HL-60/S4 (cell line): ENCODE results near the gene POLR3GL.
"Not testable (repeated sequence)": the region's sequence is repeated elsewhere in the genome, so short reads cannot be mapped to it uniquely, and the experiment has no call there.

Experiments used
- in situ Hi-C: fragments of 300-500 bp; cut with MboI; formaldehyde crosslinking; loops from 2 replicates; pipeline ENCODE4 v1.14.3; 2022; ENCODE audit warnings: low sequenced_read_pairs

Gene POLR3GL, protein sequence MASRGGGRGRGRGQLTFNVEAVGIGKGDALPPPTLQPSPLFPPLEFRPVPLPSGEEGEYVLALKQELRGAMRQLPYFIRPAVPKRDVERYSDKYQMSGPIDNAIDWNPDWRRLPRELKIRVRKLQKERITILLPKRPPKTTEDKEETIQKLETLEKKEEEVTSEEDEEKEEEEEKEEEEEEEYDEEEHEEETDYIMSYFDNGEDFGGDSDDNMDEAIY

DNA sequence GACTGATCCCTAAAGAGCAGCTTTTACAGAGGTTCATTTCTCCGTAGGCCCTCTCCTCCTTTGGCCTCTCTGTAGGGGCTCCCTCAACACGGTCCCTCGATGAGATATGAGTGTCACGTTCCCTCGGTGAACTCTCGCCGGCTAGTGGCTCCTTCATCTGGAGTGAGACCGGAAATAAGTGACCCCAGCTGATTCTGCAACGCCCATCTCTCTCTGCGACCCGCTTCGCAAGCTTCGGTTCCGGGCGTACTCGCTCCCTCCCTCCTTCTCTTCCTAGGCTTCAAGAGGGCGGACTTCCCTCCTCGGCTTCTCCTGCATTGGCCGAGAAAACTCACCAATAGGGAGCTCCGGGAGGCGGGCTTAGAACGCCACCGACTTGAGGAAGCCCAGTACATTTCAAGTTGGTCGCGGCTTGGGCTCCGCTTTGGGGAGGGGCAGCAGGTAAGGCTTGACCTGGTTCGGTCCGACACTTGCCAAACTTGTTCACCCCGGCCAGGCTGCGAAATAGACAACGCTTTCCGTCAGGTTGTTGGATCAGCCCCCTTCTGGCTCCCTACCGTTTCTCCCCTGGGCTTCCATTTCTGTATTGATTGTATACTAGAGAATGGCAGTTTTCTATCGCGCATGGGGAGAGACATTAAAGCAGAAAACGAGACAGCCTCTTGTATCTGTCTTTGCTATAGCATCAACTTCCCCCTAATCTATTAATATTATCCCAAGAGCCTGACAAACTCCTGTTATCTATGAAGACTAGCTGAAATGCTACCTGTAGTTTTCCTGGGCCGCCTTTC is at the start of gene POLR3GL, which contains the start of gene ANKRD34A:
TSS of gene POLR3GL (plus strand) at position 363 of the 791 bp plus-strand sequence. CDS start 10,176 bp downstream, outside the sequence.
TSS of gene ANKRD34A (minus strand) at position 248 of the 791 bp plus-strand sequence. CDS start 2,816 bp downstream, outside the sequence.
- in situ Hi-C loops = loop anchor here (10.0 kb wide), 1 partner anchor 110 kb away; the partner anchor contains the start of gene PIAS3

GRCh38 chr1:145916745-145917144 is 47.7 kb upstream of the POLR3GL start:
- in situ Hi-C loops = no loop called here

DNA sequence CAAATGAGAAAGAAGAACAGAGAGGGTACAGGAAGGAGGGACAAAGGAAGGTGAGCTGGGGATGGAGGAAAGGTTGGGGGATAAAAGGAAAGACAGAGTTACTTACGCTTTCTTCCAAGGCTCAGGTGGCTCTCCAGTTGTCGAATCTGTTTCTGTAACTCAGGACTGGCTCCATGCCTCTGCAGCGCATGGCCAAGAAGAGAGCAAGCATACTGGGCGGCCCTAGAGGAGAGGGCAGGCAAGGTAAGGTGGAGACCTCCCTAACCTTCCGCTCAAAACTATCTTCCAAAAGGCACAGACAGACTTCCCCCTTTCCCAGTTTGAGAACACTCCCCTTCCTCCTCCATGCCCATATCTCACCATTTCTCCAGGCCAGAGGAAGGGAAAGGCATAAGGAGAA is 46.9 kb upstream of the POLR3GL start:
- in situ Hi-C loops = no loop called here

- in situ Hi-C loops = no loop called here
These were observed 46.1 kb upstream of the POLR3GL start, which contains the start of gene PEX11B for GRCh38 chr1:145918144-145918991. Gene PEX11B (minus strand): TSS chr1:145918717. CDS start chr1:145918688, 29 bp downstream.

DNA sequence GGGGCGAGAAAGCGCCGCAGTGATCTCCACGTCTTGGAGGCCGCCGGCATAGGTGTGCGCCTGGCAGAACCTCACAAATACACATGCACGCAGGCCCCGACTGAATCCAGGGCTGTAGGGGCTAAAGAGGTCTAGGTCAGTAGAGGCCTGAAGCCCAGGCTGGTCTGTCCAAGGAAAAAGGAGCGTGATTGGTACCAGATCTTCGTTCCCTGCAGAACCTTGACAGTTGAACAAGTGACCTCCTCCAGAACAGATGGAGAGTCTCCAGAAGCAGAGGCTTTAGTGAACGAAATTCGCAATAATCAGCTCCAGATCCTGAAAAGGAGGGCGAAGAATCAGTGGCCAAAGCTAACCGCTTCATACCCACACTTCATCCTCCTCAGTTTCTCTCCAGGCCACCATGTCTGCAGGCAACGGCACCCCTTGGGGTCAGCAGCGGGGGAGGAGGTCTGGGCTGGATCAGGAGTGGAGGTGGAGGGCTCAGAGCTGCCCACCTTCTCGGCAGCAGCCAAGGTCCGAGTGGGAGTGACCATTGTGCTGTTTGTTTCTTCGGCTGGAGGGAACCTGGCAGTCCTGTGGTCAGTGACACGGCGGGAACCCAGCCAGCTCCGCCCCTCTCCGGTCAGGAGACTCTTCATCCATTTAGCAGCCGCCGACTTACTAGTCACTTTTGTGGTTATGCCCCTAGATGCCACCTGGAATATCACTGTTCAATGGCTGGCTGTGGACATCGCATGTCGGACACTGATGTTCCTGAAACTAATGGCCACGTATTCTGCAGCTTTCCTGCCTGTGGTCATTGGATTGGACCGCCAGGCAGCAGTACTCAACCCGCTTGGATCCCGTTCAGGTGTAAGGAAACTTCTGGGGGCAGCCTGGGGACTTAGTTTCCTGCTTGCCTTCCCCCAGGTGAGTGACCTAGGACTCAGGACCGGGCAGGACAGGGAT is 45.2 kb upstream of the POLR3GL start:
- in situ Hi-C loops = no loop called here

DNA sequence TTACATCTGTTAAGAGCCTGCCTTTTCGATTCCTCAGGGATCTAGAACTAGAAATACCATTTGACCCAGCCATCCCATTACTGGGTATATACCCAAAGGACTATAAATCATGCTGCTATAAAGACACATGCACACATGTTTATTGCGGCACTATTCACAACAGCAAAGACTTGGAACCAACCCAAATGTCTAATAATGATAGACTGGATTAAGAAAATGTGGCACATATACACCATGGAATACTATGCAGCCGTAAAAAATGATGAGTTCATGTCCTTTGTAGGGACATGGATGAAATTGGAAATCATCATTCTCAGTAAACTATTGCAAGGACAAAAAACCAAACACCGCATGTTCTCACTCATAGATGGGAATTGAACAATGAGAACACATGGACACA is 44.2 kb upstream of the POLR3GL start:
- in situ Hi-C loops = loop anchor here (10.0 kb wide), 1 partner anchor 65 kb away; no protein-coding TSS in a partner anchor

DNA sequence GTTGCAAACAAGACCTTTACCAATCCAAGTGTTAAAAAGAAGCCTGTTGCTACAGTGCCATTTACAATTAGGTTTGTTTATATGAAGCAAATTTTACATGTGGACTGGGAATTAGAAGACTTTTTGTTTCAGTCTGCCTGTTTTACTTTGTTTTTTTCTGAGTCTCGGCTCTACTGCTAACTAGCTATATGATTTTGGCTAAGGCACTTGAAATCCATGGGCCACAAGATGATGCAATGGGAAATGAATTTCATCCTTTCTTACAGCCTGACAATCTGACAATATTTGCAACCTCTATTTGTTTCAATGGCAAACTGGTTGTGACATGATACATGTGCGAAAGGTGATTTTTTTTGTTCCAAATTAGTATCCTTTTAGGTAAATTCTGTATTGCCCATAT is 42.2 kb upstream of the POLR3GL start:
- in situ Hi-C loops = loop anchor here (10.0 kb wide), 1 partner anchor 63 kb away; no protein-coding TSS in a partner anchor

GRCh38 chr1:145926686-145927062 is 37.8 kb upstream of the POLR3GL start:
- in situ Hi-C loops = loop anchor here (10.0 kb wide), 1 partner anchor 58 kb away; no protein-coding TSS in a partner anchor

- in situ Hi-C loops = loop anchor here (10.0 kb wide), 1 partner anchor 58 kb away; no protein-coding TSS in a partner anchor
These were observed 37.2 kb upstream of the POLR3GL start, which contains the start of gene RBM8A for GRCh38 chr1:145927063-145927886. Gene RBM8A (minus strand): TSS chr1:145927484. CDS start chr1:145927426, 58 bp downstream.

- in situ Hi-C loops = loop anchor here (10.0 kb wide), 1 partner anchor 57 kb away; no protein-coding TSS in a partner anchor
These were observed 36.4 kb upstream of the POLR3GL start for GRCh38 chr1:145927916-145928643.

DNA sequence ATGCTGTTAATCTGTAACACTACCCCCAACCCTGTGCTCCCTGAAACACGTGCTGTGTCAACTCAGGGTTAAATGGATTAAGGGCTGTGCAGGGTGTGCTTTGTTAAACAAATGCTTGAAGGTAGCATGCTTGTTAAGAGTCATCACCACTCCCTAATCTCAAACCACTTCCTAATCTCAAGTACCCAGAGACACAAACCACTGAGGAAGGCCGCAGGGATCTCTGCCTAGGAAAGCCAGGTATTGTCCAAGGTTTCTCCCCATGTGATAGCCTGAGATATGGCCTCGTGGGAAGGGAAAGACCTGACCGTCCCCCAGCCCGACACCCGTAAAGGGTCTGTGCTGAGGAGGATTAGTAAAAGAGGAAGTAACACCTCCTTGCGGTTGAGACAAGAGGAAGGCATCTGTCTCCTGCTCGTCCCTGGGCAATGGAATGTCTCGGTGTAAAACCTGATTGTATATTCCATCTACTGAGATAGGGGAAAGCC is 31.9 kb upstream of the POLR3GL start:
- in situ Hi-C loops = not testable (repeated sequence)

DNA sequence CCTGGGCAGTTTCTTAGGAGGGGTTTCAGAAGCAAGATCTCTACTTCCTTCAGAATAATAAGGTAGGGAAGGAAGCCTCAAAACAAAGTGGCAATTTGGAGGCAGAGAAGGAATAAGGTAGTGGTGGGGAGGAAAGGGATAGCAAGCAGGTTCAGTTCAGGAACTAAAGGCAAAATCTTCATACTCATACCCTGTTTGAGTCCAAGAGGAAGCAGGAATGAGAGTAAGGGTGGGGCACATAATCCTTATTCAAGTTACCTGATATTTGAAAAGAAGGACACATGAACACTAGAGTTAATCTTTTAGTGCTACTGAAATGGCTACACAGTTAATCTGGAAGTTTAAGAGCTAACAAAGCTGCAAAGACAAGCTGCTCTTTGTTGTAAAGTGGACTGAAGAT is 28.8 kb upstream of the POLR3GL start:
- in situ Hi-C loops = no loop called here

- in situ Hi-C loops = no loop called here
These were observed 28.2 kb upstream of the POLR3GL start for GRCh38 chr1:145936247-145936646.

DNA sequence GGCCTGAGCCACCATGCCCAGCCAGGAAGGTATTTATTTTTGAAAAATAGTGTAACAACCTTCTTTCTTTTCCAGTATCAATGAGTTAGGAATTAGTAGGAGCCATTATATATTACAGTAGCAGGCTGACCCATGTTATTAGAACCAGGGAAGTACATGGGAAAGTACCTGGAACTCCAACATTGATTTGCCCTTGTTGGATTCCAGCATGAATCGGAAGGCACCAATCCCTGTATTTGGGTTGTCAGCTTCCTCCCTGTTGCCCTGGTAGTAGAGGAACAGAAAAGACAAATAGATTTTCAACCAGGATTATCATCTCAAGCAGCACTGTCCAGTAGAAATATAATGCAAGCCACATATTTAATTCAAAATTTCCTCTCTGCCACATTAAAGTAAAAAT is 27.1 kb upstream of the POLR3GL start:
- in situ Hi-C loops = no loop called here

- in situ Hi-C loops = no loop called here
These were observed 22.1 kb upstream of the POLR3GL start for GRCh38 chr1:145942405-145942804.

DNA sequence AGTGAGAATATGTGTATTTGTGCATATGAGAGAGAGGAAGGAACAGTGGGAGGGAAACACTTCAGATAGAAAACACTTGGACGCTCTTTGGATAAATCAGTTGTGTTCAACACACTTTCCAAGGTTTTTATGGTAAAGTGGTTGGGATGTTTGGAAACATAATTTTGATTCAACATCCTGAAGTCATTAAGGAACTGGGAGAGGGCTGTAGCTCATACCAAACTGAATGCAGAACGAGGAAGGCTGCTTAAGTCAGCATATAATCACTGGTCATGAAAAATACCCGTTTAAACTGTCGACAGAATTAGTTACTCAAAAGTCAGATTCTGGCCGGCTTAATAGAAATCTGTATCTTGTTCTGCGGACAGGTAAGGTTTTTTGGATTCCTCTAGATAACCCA is 21.6 kb upstream of the POLR3GL start:
- in situ Hi-C loops = no loop called here

GRCh38 chr1:145944532-145944931 is 20.0 kb upstream of the POLR3GL start:
- in situ Hi-C loops = no loop called here

- in situ Hi-C loops = no loop called here
These were observed 18.0 kb upstream of the POLR3GL start for GRCh38 chr1:145946477-145946986.
